A549 (cell line): ENCODE measurements around the gene MAP2K6.

Source experiments
- EHMT2 ChIP-seq: fragments of 200-600 bp; sonication (generic); IDR thresholded peaks from 2 replicates; pipeline ENCODE4 v1.6.1; 2016; ENCODE audit warnings: antibody characterized with exemption, low read depth, mild to moderate bottlenecking, moderate library complexity
- EP300 ChIP-seq, 2 experiments: fragments of >200 bp; sonication (Bioruptor Twin); formaldehyde crosslinking; IDR thresholded peaks; 2 replicates in 1 of 2; 3 replicates in 1 of 2; pipeline ENCODE4 v1.6.1; 2016 to 2017
- KDM1A ChIP-seq: fragments of 200-600 bp; sonication (generic); IDR thresholded peaks from 2 replicates; pipeline ENCODE4 v1.6.1; 2016; ENCODE audit warnings: low read depth, mild to moderate bottlenecking
- MYC ChIP-seq: IDR thresholded peaks from 2 replicates; pipeline ENCODE4 v1.6.1; 2012; ENCODE audit warnings: mild to moderate bottlenecking, inconsistent platforms, low read length, improper control_type of control experiment, borderline replicate concordance
- POLR2A ChIP-seq: IDR thresholded peaks from 2 replicates; pipeline ENCODE4 v1.6.1; 2012; ENCODE audit warnings: mild to moderate bottlenecking, low read length
- RAD21 ChIP-seq, 2 experiments: fragments of >200 bp in 1 of 2; sonication (Bioruptor Twin) in 1 of 2; formaldehyde crosslinking in 1 of 2; IDR thresholded peaks in 1 of 2; conservative IDR thresholded peaks in 1 of 2; 2 replicates in 1 of 2; 3 replicates in 1 of 2; pipeline ENCODE4 v1.6.1; 2012 to 2018; ENCODE audit warnings: inconsistent platforms in 1 of 2
- SMC3 ChIP-seq: fragments of >200 bp; sonication (Bioruptor Twin); formaldehyde crosslinking; IDR thresholded peaks from 3 replicates; pipeline ENCODE4 v1.6.1; 2018; ENCODE audit warnings: inconsistent platforms
- TF ChIP-seq, protein P1 (sequence below): fragments of >200 bp; sonication (Bioruptor Twin); formaldehyde crosslinking; IDR thresholded peaks from 3 replicates; pipeline ENCODE4 v1.5.1; 2016
- TF ChIP-seq, protein P2 (sequence below): fragments of 200-600 bp; sonication (generic); IDR thresholded peaks from 2 replicates; pipeline ENCODE4 v1.6.1; 2016; ENCODE audit warnings: antibody characterized with exemption, mild to moderate bottlenecking, moderate library complexity
- TF ChIP-seq, protein P3 (sequence below): fragments of 450-650 bp; IDR thresholded peaks from 2 replicates; pipeline ENCODE4 v1.6.1; 2014; ENCODE audit warnings: antibody characterized with exemption
- TF ChIP-seq, protein P4 (sequence below): IDR thresholded peaks from 2 replicates; pipeline ENCODE4 v1.6.1; 2012
- TF ChIP-seq, protein P5 (sequence below): fragments of >200 bp; sonication (Bioruptor Twin); formaldehyde crosslinking; IDR thresholded peaks from 3 replicates; pipeline ENCODE4 v1.6.1; 2016

DNA sequence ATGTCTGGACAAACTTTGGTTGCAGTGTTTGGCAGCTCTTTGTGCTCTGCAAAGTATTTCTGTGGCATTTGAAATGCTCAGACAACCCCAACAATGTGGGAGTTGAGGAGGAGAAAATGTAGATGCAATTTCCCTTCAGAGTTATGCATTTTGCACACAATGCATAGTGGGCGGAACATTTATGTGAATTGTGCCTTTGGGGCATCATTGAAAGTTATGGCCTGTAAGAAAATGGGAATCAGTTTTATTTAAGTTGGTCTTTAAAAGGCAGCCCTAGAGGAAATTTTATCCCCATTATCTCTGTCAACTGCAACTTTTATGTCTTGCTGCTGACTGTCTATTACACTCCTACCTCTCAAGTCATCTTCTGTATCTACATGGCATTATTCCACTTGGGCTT is 176.2 kb downstream of the MAP2K6 start:
- TF ChIP-seq, protein P1, sequence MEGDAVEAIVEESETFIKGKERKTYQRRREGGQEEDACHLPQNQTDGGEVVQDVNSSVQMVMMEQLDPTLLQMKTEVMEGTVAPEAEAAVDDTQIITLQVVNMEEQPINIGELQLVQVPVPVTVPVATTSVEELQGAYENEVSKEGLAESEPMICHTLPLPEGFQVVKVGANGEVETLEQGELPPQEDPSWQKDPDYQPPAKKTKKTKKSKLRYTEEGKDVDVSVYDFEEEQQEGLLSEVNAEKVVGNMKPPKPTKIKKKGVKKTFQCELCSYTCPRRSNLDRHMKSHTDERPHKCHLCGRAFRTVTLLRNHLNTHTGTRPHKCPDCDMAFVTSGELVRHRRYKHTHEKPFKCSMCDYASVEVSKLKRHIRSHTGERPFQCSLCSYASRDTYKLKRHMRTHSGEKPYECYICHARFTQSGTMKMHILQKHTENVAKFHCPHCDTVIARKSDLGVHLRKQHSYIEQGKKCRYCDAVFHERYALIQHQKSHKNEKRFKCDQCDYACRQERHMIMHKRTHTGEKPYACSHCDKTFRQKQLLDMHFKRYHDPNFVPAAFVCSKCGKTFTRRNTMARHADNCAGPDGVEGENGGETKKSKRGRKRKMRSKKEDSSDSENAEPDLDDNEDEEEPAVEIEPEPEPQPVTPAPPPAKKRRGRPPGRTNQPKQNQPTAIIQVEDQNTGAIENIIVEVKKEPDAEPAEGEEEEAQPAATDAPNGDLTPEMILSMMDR = no peak
- TF ChIP-seq POLR2A = no peak
- TF ChIP-seq, protein P2, sequence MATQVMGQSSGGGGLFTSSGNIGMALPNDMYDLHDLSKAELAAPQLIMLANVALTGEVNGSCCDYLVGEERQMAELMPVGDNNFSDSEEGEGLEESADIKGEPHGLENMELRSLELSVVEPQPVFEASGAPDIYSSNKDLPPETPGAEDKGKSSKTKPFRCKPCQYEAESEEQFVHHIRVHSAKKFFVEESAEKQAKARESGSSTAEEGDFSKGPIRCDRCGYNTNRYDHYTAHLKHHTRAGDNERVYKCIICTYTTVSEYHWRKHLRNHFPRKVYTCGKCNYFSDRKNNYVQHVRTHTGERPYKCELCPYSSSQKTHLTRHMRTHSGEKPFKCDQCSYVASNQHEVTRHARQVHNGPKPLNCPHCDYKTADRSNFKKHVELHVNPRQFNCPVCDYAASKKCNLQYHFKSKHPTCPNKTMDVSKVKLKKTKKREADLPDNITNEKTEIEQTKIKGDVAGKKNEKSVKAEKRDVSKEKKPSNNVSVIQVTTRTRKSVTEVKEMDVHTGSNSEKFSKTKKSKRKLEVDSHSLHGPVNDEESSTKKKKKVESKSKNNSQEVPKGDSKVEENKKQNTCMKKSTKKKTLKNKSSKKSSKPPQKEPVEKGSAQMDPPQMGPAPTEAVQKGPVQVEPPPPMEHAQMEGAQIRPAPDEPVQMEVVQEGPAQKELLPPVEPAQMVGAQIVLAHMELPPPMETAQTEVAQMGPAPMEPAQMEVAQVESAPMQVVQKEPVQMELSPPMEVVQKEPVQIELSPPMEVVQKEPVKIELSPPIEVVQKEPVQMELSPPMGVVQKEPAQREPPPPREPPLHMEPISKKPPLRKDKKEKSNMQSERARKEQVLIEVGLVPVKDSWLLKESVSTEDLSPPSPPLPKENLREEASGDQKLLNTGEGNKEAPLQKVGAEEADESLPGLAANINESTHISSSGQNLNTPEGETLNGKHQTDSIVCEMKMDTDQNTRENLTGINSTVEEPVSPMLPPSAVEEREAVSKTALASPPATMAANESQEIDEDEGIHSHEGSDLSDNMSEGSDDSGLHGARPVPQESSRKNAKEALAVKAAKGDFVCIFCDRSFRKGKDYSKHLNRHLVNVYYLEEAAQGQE = no peak
- no peak for TF ChIP-seq KDM1A
- no peak for TF ChIP-seq EP300 (IDR thresholded peaks at IDR 0.05)
- TF ChIP-seq, protein P3, sequence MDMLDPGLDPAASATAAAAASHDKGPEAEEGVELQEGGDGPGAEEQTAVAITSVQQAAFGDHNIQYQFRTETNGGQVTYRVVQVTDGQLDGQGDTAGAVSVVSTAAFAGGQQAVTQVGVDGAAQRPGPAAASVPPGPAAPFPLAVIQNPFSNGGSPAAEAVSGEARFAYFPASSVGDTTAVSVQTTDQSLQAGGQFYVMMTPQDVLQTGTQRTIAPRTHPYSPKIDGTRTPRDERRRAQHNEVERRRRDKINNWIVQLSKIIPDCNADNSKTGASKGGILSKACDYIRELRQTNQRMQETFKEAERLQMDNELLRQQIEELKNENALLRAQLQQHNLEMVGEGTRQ = no peak
- TF ChIP-seq RAD21 (conservative IDR thresholded peaks at IDR 0.05 in 1 of 2, IDR thresholded peaks at IDR 0.05 in 1 of 2) = no peak
- no peak for TF ChIP-seq EHMT2
- no peak for TF ChIP-seq SMC3
- TF ChIP-seq, protein P4, sequence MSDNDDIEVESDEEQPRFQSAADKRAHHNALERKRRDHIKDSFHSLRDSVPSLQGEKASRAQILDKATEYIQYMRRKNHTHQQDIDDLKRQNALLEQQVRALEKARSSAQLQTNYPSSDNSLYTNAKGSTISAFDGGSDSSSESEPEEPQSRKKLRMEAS = no peak
- TF ChIP-seq, protein P5, sequence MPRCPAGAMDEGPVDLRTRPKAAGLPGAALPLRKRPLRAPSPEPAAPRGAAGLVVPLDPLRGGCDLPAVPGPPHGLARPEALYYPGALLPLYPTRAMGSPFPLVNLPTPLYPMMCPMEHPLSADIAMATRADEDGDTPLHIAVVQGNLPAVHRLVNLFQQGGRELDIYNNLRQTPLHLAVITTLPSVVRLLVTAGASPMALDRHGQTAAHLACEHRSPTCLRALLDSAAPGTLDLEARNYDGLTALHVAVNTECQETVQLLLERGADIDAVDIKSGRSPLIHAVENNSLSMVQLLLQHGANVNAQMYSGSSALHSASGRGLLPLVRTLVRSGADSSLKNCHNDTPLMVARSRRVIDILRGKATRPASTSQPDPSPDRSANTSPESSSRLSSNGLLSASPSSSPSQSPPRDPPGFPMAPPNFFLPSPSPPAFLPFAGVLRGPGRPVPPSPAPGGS = no peak
- no peak for TF ChIP-seq MYC
